Left forelimb (tissue), 1 donor: ENCODE data around the gene CACNG7.
A peak's percentile ranks its signal among the peaks of the same experiment; 100 is the strongest.

Experiments
- DNase-seq: peaks from one replicate; pipeline ENCODE4 v3.0.0-alpha.2; 2018; ENCODE audit warnings: low spot score

The CACNG7 gene

GRCh38 chr19:53957448-53958167 lies 48.5 kb downstream of the CACNG7 start:
- no peak for DNase-seq

- DNase-seq, result peak; percentile 5
Measured at GRCh38 chr19:53958168-53958571, 49.1 kb downstream of the CACNG7 start.

GRCh38 chr19:53958823-53959757 lies 50.0 kb downstream of the CACNG7 start:
- DNase-seq, result no peak

GRCh38 chr19:53960187-53960586 lies 51.1 kb downstream of the CACNG7 start:
- DNase-seq, result no peak

- no peak for DNase-seq
Measured at GRCh38 chr19:53960886-53961285, 51.8 kb downstream of the CACNG7 start.

- no peak for DNase-seq
Measured at GRCh38 chr19:53961523-53962356, 52.7 kb downstream of the CACNG7 start.

GRCh38 chr19:53962887-53963431 lies 53.9 kb downstream of the CACNG7 start, which contains the start of gene CACNG8:
CACNG8 (plus strand) TSS chr19:53962937.
- no peak for DNase-seq

- DNase-seq, result no peak
Measured at GRCh38 chr19:53965091-53965490, 56.0 kb downstream of the CACNG7 start.

- DNase-seq, result no peak
Measured at GRCh38 chr19:53966931-53967330, 57.9 kb downstream of the CACNG7 start.

- DNase-seq, result no peak
Measured at GRCh38 chr19:53969366-53969765, 60.3 kb downstream of the CACNG7 start.

GRCh38 chr19:53971673-53972072 lies 62.6 kb downstream of the CACNG7 start:
- no peak for DNase-seq

- no peak for DNase-seq
Measured at GRCh38 chr19:53977429-53977990, 68.4 kb downstream of the CACNG7 start.

GRCh38 chr19:53977991-53978731 lies 69.1 kb downstream of the CACNG7 start:
- no peak for DNase-seq

GRCh38 chr19:53978975-53979801 lies 70.1 kb downstream of the CACNG7 start:
- no peak for DNase-seq

GRCh38 chr19:53980539-53981375 lies 71.7 kb downstream of the CACNG7 start:
- no peak for DNase-seq

GRCh38 chr19:53981376-53981951 lies 72.4 kb downstream of the CACNG7 start:
- no peak for DNase-seq

GRCh38 chr19:53982001-53982451 lies 72.9 kb downstream of the CACNG7 start:
- no peak for DNase-seq

- DNase-seq, result no peak
Measured at GRCh38 chr19:53982611-53983010, 73.5 kb downstream of the CACNG7 start.
